HepG2 (cell line): ENCODE measurements around the gene RPS27L. TPM values are rescaled to one million over a fixed set of nuclear protein-coding genes. Genes with fewer than 3 reads are reported as not detected.

Experiments
- ATAC-seq: fragments of 200-7000 bp; cut with Tn5 transposase; 3 replicates; pipeline ENCODE4 v1.9.1; 2020; ENCODE audit warnings: mild to moderate bottlenecking, moderate library complexity
- BruUV-seq: library from RNA; stranded (reverse); fragments of 400-500 nt; replicated peaks from 2 replicates; lab custom pipeline; 2021; lab: Mats Ljungman, UMichigan
- CTCF ChIA-PET: fragments of 300-600 bp; formaldehyde crosslinking; extraction: SDS; loops from one replicate; lab custom pipeline; 2021; ENCODE audit warnings: low total read pairs, inconsistent platforms, low intra/inter-chr PET ratio; lab: Yijun Ruan, JAX
- POLR2A ChIA-PET: fragments of 350-600 bp; sonication (Branson Sonifier 250); formaldehyde crosslinking; loops from one replicate; lab custom pipeline; 2020; ENCODE audit warnings: antibody characterized with exemption, inconsistent platforms; lab: Yijun Ruan, JAX
- DNase-seq: peaks from one replicate; pipeline ENCODE4 v3.0.0-alpha.2; 2015; ENCODE audit warnings: low spot score
- FAIRE-seq: peaks from 3 replicates; lab custom pipeline; 2011; peaks lifted over from hg19 to GRCh38; lab: Jason Lieb, UNC
- H2AFZ ChIP-seq: one replicate; pipeline ENCODE4 v1.6.1; 2011; ENCODE audit warnings: low read length, inconsistent platforms
- H3K27ac ChIP-seq: fragments of 300-600 bp; 3 replicates; pipeline ENCODE4 v1.8.0; 2011; ENCODE audit warnings: mixed run types, mild to moderate bottlenecking, mixed read lengths, low read length, inconsistent platforms; ENCODE audit not compliant: insufficient read depth; ENCODE audit errors: extremely low read length
- H3K27me3 ChIP-seq, 2 experiments: fragments of 200-600 bp in 1 of 2; 2 replicates in 1 of 2; 3 replicates in 1 of 2; pipeline versions ENCODE4 v1.6.0 to v1.8.0; 2011; ENCODE audit warnings: low read length in 2 of 2, mild to moderate bottlenecking in 2 of 2, moderate library complexity in 2 of 2, inconsistent platforms in 1 of 2; ENCODE audit not compliant: insufficient read depth in 2 of 2, control insufficient read depth in 1 of 2
- H3K36me3 ChIP-seq, 2 experiments: fragments of 200-600 bp in 1 of 2; replicated peaks in 1 of 2; 2 replicates in 1 of 2; 3 replicates in 1 of 2; pipeline versions ENCODE4 v1.5.1 to v1.8.0; 2011; ENCODE audit warnings: low read length in 2 of 2, inconsistent platforms in 1 of 2; ENCODE audit not compliant: insufficient read depth in 2 of 2, control insufficient read depth in 1 of 2
- H3K4me1 ChIP-seq: 2 replicates; pipeline ENCODE4 v1.5.1; 2012; ENCODE audit warnings: low read length, inconsistent platforms; ENCODE audit not compliant: insufficient read depth
- H3K4me2 ChIP-seq: 2 replicates; pipeline ENCODE4 v1.6.0; 2011; ENCODE audit warnings: low read depth, low read length, inconsistent platforms
- H3K4me3 ChIP-seq, 3 experiments: fragments of 200-600 bp in 1 of 3; sonication (generic), shearing (Covaris generic) in 1 of 3; replicated peaks in 1 of 3; 2 replicates each; pipeline ENCODE4 v1.5.1; 2011 to 2016; ENCODE audit warnings: low read length in 3 of 3, inconsistent platforms in 2 of 3, low read depth in 2 of 3, mild to moderate bottlenecking in 2 of 3, control low read depth in 1 of 3, mixed read lengths in 1 of 3; ENCODE audit not compliant: insufficient read depth in 1 of 3
- H3K79me2 ChIP-seq: one replicate; pipeline ENCODE4 v1.6.1; 2011; ENCODE audit warnings: low read length, inconsistent platforms; ENCODE audit not compliant: insufficient read depth
- H3K9ac ChIP-seq: 2 replicates; pipeline ENCODE4 v1.6.0; 2011; ENCODE audit warnings: mild to moderate bottlenecking, low read depth, low read length, inconsistent platforms; ENCODE audit not compliant: insufficient read depth
- H3K9me3 ChIP-seq: 2 replicates; pipeline ENCODE4 v1.5.1; 2012; ENCODE audit warnings: mild to moderate bottlenecking, low read length
- H4K20me1 ChIP-seq: 2 replicates; pipeline ENCODE4 v1.6.0; 2011; ENCODE audit warnings: inconsistent platforms, mild to moderate bottlenecking, low read length, moderate library complexity; ENCODE audit not compliant: insufficient read depth
- ARNTL ChIP-seq: sonication (generic); formaldehyde crosslinking; IDR thresholded peaks from 2 replicates; pipeline ENCODE4 v1.4.0; 2020; ENCODE audit warnings: mild to moderate bottlenecking, missing genetic modification reagents
- ELF3 ChIP-seq: IDR thresholded peaks from 2 replicates; pipeline ENCODE4 v1.6.1; 2016; ENCODE audit warnings: missing genetic modification reagents, missing compliant biosample characterization
- FOSL2 ChIP-seq: sonication (generic); formaldehyde crosslinking; IDR thresholded peaks from 2 replicates; pipeline ENCODE4 v1.4.0; 2020; ENCODE audit warnings: missing genetic modification reagents
- HIVEP1 ChIP-seq: sonication (generic); formaldehyde crosslinking; IDR thresholded peaks from 2 replicates; pipeline ENCODE4 v1.4.0; 2020; ENCODE audit warnings: mild to moderate bottlenecking, missing genetic modification reagents
- HOXA5 ChIP-seq: sonication (generic); formaldehyde crosslinking; IDR thresholded peaks from 2 replicates; pipeline ENCODE4 v1.4.0; 2020; ENCODE audit warnings: missing genetic modification reagents
- NBN ChIP-seq: fragments of 450-650 bp; conservative IDR thresholded peaks from 2 replicates; pipeline ENCODE4 v1.6.1; 2017
- ONECUT2 ChIP-seq: sonication (generic); formaldehyde crosslinking; IDR thresholded peaks from 2 replicates; pipeline ENCODE4 v1.4.0; 2020; ENCODE audit warnings: missing genetic modification reagents
- PITX1 ChIP-seq: sonication (generic); formaldehyde crosslinking; IDR thresholded peaks from 2 replicates; pipeline ENCODE4 v1.5.1; 2020; ENCODE audit warnings: mild to moderate bottlenecking, missing genetic modification reagents
- RFX5 ChIP-seq: IDR thresholded peaks from 2 replicates; pipeline ENCODE4 v1.6.1; 2011; ENCODE audit warnings: low read depth, low read length, improper control_type of control experiment
- SAP130 ChIP-seq: IDR thresholded peaks from 2 replicates; pipeline ENCODE4 v1.6.1; 2016; ENCODE audit warnings: low read depth
- STAT5B ChIP-seq: sonication (generic); formaldehyde crosslinking; IDR thresholded peaks from 2 replicates; pipeline ENCODE4 v1.4.0; 2020; ENCODE audit warnings: missing genetic modification reagents
- TBL1XR1 ChIP-seq: fragments of 150-350 bp; IDR thresholded peaks from 2 replicates; pipeline ENCODE4 v1.6.1; 2014; ENCODE audit warnings: borderline replicate concordance, low read length; ENCODE audit not compliant: partially characterized antibody
- ZFP82 ChIP-seq: sonication (generic); formaldehyde crosslinking; IDR thresholded peaks from 2 replicates; pipeline ENCODE4 v1.5.1; 2020; ENCODE audit warnings: mild to moderate bottlenecking, missing genetic modification reagents, borderline replicate concordance
- ZFY ChIP-seq: sonication (generic); formaldehyde crosslinking; IDR thresholded peaks from 2 replicates; pipeline ENCODE4 v1.4.0; 2020; ENCODE audit warnings: missing genetic modification reagents
- ZNF282 ChIP-seq: fragments of 450-650 bp; IDR thresholded peaks from 2 replicates; pipeline ENCODE4 v1.6.1; 2018; ENCODE audit not compliant: partially characterized antibody
- WGBS: methylation state at CpG from one replicate; pipeline ENCODE4 v1.1.6; 2017; ENCODE audit warnings: low lambda C conversion rate; 5-methylcytosine and 5-hydroxymethylcytosine counted together
- in situ Hi-C: cut with HindIII; loops from 2 replicates; pipeline ENCODE4 v1.10.0; 2017; ENCODE audit warnings: low pct_unique_long_range_greater_than_20kb; ENCODE audit not compliant: extremely low pct_ligation_motif_present
- intact Hi-C: fragments of 100-400 bp; cut with micrococcal nuclease; formaldehyde crosslinking; loops from one replicate; pipeline ENCODE4 v1.10.0; 2022; ENCODE audit not compliant: unreplicated experiment
- polyA plus RNA-seq, 8 experiments: library from polyadenylated mRNA; depleted of rRNA in 3 of 8; stranded (reverse) in 7 of 8; unstranded in 1 of 8; fragments of >200 nt; fragmentation: Illumina TruSeq in 4 of 8; extraction: Trizol in 4 of 8; gene quantifications; 2 replicates each; pipeline versions ENCODE4 v1.2.1 to v1.2.3, GENCODE V29; 2011 to 2016; ENCODE audit warnings: low read depth in 4 of 8, missing spikeins in 1 of 8, mixed read lengths in 1 of 8; ENCODE audit not compliant: insufficient read depth in 1 of 8
- total RNA-seq, 5 experiments: library from RNA; depleted of rRNA; stranded (reverse); fragments of >200 nt; fragmentation: Illumina TruSeq; extraction: Trizol; gene quantifications; 2 replicates each; pipeline ENCODE4 v1.2.3, GENCODE V29; 2016; ENCODE audit warnings: low read depth in 1 of 5
- TF ChIP-seq, protein P1 (sequence below): sonication (generic); IDR thresholded peaks from 2 replicates; pipeline ENCODE4 v1.6.1; 2016; ENCODE audit warnings: low read depth, borderline replicate concordance
- TF ChIP-seq, protein P2 (sequence below): IDR thresholded peaks from 2 replicates; pipeline ENCODE4 v1.6.1; 2016

RPS27L gene
- total and polyA plus RNA-seq, 2 of the 13 experiments (the other 11 are each of a cell fraction or from before 2014, with no cell fraction given), result 231 to 433 TPM

DNA sequence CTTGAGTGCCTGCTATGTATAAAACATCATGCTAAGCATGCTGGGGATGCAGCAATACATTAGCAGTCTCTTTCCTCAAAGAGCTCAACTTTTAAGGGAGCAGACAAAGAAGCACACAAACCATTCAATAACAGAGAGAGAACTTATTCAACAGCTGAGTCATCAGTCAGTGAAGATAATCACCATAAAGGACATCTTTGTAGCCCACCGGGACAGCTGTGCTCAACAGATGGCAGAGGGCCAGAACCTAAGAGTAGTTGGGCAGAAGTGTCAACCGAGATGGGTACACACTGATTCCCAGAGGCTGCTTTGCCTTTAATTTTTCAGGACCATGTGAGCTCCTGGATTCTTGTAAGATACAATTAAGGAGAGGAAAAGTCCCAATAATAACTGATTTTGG, 27.9 kb upstream of the RPS27L start:
- no peaks in the 10 kb centered on the region for H3K36me3 ChIP-seq
- FAIRE-seq (no peak), ATAC-seq (no peak), DNase-seq (peak; percentile 44)
- peaks cover 44% of the 10 kb centered on the region for H3K4me1 ChIP-seq
- no peak overlapping the region for H3K4me2 ChIP-seq
- H3K27me3 ChIP-seq, result no peaks in the 10 kb centered on the region; a peak in 1 of 5 replicates
- intact Hi-C loops (loop anchor here (5.0 kb wide), 1 partner anchor 92 kb away; the partner anchor contains the start of gene APH1B), in situ Hi-C loops (no loop called here)
- peaks cover 2% of the 10 kb centered on the region for H3K79me2 ChIP-seq
- no peak overlapping the region for H3K4me3 ChIP-seq
- H2AFZ ChIP-seq, result no peak overlapping the region
- no peaks in the 10 kb centered on the region for H4K20me1 ChIP-seq
- no peak overlapping the region for H3K27ac ChIP-seq
- ChIA-PET CTCF (no interaction called here), POLR2A (interaction anchor here (1.7 kb wide), 1 partner anchor 28 kb away, joined by 10 read pairs; the partner anchor contains the start of gene RPS27L)
- WGBS, result 6% methylated on average over 2 of the region's 2 CpGs
- no TSS peak for BruUV-seq
- no peaks in the 10 kb centered on the region for H3K9me3 ChIP-seq
- no peak overlapping the region for H3K9ac ChIP-seq
- TF ChIP-seq, protein P1, sequence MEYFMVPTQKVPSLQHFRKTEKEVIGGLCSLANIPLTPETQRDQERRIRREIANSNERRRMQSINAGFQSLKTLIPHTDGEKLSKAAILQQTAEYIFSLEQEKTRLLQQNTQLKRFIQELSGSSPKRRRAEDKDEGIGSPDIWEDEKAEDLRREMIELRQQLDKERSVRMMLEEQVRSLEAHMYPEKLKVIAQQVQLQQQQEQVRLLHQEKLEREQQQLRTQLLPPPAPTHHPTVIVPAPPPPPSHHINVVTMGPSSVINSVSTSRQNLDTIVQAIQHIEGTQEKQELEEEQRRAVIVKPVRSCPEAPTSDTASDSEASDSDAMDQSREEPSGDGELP, result 0 out of 2 replicates have a peak, but pooled peaks have one; percentile 20
- no peak for TF ChIP-seq ONECUT2
- 0 out of 2 replicates have a peak, but pooled peaks have one; percentile 10 for TF ChIP-seq SAP130 (CRISPR knock-in tag)
- peak; percentile 28; the same call in 1 of the 2 replicates for TF ChIP-seq FOSL2 (CRISPR knock-in tag)

DNA sequence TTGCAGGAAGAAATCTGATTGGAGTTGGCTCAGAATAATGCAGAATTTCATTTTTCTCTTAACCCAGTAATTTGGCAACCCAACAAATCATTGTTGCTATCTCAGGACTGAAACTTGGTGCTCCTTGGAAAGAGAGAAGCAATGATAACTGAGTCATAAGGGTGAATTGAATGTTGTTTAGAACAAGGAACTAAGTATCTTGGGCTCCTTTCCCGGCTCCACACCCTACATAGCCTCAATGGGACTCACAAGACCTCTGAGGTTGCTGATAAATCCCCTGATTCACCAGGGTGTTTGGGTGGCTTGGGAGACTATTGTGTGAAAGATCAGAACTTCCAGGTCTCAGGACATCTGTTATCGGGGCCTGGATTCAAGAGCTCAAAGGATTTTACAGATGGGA, 24.4 kb upstream of the RPS27L start:
- Histone ChIP-seq H3K4me1 (peaks cover 28% of the 10 kb centered on the region), H4K20me1 (no peaks in the 10 kb centered on the region)
- in situ Hi-C loops, result no loop called here
- TF ChIP-seq HOXA5, result no peak
- no peak for TF ChIP-seq STAT5B
- TF ChIP-seq ELF3 (CRISPR knock-in tag), result no peak
- no peak for TF ChIP-seq RFX5
- no peak for TF ChIP-seq TBL1XR1
- no peak for TF ChIP-seq ZNF282
- no peak for TF ChIP-seq HIVEP1 (CRISPR knock-in tag)
- TF ChIP-seq NBN, result no peak
- no peak for TF ChIP-seq ARNTL (CRISPR knock-in tag)
- TF ChIP-seq ZFY (CRISPR knock-in tag), result no peak
- TF ChIP-seq, protein P2, sequence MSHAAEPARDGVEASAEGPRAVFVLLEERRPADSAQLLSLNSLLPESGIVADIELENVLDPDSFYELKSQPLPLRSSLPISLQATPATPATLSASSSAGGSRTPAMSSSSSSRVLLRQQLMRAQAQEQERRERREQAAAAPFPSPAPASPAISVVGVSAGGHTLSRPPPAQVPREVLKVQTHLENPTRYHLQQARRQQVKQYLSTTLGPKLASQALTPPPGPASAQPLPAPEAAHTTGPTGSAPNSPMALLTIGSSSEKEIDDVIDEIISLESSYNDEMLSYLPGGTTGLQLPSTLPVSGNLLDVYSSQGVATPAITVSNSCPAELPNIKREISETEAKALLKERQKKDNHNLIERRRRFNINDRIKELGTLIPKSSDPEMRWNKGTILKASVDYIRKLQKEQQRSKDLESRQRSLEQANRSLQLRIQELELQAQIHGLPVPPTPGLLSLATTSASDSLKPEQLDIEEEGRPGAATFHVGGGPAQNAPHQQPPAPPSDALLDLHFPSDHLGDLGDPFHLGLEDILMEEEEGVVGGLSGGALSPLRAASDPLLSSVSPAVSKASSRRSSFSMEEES (CRISPR knock-in tag), result no peak
- TF ChIP-seq PITX1 (CRISPR knock-in tag), result no peak
- TF ChIP-seq ZFP82, result no peak
- TF ChIP-seq, all 625 proteins: peak for 0
- no peak overlapping the region for H2AFZ ChIP-seq
- POLR2A ChIA-PET, result no interaction called here
- no peak overlapping the region for H3K4me2 ChIP-seq
- no TSS peak for BruUV-seq
- intact Hi-C loops, result no loop called here
- no peak for ATAC-seq
- no peaks in the 10 kb centered on the region for H3K36me3 ChIP-seq
- H3K27me3 ChIP-seq, result no peaks in the 10 kb centered on the region
- no peaks in the 10 kb centered on the region for H3K9me3 ChIP-seq
- 3% methylated on average over 2 of the region's 2 CpGs for WGBS
- H3K4me3 ChIP-seq, result no peak overlapping the region
- FAIRE-seq, result no peak
- H3K27ac ChIP-seq, result no peak overlapping the region
- CTCF ChIA-PET, result no interaction called here
- DNase-seq, result no peak
- H3K79me2 ChIP-seq, result no peaks in the 10 kb centered on the region
- no peak overlapping the region for H3K9ac ChIP-seq
